C1 segment of cervical spinal cord (tissue), 14 donors: ENCODE results near the gene STK11IP.

Experiments used
- DNase-seq, 14 donors: peaks; one replicate each; lab custom pipeline; 2025; lab: John Stamatoyannopoulos, UW

Gene STK11IP

DNA sequence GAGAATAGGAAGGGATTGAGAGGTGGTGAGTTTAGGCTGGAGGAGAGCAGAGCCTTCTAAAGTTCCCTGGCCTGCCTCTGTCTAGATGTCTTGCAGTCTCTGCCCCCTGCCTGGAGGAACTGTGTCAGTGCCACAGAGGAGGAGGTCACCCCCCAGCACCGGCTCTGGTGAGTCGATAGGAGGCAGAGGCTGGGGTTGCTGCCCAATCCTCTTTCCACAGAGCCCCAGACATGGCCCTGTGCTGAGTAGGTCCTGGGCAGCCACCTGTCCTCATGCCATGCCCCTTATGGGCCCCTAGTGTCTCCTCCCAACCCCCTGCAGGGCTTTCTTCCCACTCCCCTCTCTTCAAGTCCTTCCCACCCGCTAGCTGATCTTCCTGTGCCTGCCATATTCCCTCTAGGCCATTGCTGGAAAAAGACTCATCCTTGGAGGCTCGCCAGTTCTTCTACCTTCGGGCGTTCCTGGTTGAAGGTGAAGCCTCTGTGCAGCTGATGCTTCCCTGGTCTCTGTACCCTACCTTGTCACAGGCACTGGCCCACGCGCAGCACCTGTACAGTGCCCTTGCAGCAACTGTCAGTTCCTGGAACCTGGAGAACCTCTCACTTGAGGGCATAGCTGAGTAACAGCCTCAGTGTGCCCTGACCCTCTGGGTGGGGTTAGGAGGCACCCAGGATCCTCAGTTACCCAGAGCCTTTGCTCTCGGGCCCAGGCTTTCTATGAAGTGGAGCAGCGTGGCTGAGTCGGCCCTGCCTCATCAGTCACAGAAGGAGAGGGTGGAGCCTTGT, 16.6 kb downstream of the STK11IP start:
- DNase-seq = no peak

DNA sequence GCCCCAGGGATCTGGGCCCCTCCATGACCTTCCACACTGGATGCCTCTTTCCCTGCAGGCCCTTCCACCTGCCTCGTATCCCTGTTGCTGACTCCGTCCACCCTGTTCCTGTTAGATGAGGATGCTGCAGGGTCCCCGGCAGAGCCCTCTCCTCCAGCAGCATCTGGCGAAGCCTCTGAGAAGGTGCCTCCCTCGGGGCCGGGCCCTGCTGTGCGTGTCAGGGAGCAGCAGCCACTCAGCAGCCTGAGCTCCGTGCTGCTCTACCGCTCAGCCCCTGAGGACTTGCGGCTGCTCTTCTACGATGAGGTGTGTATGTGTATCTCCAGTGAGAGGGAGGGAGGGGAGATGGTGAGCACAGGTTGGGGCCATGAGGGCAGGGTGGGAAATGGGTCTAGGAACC, 17.4 kb downstream of the STK11IP start:
- DNase-seq = no peak

DNA sequence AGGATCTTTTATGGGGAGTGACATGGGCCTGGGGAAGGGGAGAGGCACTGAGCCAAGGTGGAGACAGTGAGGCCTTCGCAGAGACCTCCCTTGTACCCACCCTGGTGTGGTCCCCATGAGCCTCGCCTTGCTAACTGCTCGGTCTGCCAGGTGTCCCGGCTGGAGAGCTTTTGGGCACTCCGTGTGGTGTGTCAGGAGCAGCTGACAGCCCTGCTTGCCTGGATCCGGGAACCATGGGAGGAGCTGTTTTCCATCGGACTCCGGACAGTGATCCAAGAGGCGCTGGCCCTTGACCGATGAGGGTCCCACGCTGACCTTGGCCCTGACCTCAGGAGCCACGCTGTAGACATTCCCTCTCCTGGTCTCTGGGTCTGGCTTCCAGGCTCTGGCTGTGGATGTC, 18.2 kb downstream of the STK11IP start:
- no peak for DNase-seq

DNA sequence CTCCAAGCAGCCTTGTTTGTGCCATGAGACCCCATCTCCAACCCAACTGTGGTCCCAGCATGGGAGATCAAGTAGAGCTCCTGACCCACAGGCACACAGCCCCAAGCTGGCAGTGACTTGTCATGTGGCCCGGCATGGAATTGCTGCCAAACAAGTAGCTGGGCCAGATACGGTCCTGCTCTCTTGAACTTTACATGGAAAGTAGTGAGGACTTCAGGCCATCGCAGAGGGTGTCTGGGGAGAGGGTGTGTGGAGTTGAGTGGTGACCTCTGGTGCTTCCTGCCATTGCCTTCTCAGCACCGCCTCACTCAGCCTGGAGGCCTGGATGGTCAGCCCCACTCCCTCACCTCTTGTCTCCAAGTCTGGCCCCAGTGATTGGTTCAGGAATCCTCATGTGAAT, 18.9 kb downstream of the STK11IP start:
- no peak for DNase-seq

DNA sequence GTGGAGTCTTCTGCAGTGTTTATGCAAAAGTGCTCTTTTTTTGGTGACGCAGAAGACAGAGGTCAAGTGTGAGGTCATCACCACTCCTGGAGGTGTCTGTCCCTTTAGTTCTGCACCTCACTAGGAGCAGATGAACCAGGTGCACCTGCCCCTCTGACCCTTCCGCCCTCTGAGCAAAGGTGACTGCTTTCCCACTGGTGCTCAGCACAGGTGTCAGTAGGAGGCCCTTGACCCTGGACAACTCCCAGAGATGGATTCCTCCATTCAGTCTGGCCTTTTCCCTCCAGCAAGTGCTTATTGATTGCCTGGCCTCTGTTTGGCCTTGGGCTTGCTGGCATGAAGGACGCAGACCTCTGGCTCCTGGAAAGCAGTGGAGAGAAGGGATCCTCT, 21.1 kb downstream of the STK11IP start:
- no peak for DNase-seq

DNA sequence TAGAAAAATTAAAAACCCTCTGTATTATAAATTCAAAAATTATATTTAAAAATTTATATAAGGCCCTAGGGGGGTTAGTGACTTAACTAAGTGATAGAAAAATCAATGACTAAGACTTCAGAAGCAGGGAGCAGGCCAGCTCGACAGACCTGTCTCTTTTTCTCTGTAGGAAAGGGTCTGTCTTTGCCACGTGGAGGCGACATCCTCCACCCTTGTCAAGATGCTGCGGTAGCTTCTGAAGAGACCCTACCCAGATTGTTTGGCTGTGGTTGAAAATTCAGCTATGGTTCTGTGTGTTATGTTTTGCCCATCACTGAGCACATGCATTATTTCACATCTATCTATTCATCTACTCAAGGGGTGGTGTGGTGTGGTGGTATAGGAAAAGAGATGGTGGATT, 21.6 kb downstream of the STK11IP start:
- no peak for DNase-seq

DNA sequence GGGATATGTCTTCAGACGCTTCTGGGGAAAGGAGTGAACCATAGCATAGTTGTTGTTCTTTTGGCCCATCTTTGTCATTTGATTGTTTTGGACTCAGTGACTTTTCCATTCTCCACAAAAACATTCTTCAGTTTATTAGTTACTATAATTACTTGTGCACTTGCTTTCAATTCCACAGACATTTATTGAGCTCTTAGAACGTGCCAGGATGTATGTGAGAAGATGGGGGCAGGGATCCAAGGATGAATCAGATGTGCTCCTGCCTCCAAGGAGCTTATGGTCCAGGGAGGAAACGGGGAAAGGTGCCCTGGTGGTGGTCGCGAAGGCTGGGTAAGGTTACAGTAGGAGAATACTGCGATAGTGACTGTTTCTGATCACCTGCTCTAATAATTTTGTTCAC, 22.9 kb downstream of the STK11IP start:
- no peak for DNase-seq

DNA sequence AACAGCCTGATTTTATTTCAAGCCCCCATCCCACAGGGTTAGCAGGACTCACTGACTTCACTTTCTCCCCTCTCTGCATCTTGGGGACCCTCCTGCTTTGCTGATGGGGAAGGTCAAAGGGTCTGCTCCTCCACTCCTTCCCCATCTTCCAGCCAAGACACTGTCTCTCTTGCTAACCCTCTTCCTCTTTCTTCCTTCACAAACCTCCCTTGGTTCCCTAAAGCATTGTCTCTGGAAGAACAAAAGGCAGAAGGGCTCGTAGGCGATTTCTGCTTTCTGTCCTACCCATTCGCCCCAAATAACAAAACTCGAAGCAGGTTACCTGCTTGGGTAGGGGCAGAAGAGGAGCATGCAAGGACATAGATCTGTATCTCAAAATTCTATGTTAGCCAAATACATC, 24.3 kb downstream of the STK11IP start:
- no peak for DNase-seq

DNA sequence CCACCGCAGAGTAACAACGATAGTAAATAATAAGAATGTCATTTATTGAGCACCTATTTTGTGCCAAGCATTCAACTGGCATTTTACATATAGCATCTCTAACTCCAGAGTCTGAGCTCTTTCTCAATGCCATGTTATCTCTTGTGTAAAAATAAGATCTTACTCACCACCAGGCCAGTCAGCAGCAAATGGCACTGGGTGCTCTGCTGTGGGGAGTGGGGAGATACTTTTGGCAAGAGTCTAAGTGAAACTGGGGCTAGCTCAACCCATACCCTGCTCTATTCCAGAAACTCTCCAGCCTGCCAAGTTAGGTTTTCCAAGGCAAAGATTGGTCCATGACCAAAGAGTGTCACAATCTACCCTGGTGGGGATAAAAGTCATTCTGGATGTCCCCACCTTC, 24.8 kb downstream of the STK11IP start:
- no peak for DNase-seq

DNA sequence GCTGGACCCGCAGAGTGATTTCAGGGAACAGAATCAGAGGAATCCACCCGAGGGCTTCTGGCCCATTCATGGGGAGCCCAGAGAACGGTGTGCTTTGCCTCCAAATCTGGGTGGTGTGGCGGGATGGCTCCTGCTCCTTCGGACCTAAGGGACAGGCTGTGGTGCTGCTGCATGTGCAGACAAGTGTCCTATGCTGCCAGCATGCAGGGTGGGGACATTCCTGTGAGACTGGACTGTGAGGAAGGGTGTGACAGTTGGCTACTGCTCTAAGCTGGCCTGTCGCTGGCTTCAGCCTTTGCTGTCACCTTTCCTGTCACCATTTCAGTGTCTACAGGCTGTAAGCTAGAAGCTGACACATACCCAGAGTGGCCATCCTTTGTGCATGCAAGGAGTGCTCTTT, 26.9 kb downstream of the STK11IP start:
- DNase-seq = no peak

DNA sequence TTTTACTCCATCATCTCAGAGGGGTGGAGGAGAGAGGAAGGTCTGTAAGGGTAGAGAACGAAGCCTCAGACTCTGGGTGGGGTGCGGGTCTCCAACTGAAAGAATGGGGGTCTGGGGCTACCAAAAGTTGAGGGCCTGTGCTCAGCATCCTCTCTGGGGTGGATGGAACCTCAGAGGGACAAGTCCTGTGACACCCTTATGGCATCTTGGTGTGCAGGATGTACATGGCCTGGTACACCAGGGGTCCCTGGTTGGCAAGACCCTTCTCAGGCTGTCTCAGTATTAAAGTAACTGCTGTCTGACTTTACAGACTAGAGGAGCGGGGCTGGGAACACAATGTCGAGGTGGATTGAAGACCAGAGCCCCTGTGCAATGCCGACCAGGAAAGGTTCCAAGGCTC, 27.5 kb downstream of the STK11IP start:
- DNase-seq = no peak

DNA sequence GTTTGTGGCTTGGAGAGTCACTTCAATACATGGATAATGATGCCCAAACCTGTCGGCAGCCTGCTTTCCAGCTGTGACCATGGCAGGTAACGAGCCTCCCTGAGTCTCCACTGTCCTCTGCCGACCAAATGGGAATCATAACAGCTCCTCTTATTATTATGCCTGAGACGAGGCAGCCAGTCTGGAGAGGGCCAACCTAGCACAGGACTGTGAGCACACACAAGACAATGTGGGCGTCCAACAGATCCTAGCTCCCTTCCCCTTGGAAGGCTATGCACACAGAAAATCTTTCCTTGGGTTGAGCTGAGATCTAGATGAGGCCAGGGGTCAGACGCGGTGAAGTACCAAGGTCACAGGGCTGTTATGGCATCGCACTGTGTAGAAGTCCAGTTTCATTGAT, 28.9 kb downstream of the STK11IP start:
- DNase-seq = no peak

DNA sequence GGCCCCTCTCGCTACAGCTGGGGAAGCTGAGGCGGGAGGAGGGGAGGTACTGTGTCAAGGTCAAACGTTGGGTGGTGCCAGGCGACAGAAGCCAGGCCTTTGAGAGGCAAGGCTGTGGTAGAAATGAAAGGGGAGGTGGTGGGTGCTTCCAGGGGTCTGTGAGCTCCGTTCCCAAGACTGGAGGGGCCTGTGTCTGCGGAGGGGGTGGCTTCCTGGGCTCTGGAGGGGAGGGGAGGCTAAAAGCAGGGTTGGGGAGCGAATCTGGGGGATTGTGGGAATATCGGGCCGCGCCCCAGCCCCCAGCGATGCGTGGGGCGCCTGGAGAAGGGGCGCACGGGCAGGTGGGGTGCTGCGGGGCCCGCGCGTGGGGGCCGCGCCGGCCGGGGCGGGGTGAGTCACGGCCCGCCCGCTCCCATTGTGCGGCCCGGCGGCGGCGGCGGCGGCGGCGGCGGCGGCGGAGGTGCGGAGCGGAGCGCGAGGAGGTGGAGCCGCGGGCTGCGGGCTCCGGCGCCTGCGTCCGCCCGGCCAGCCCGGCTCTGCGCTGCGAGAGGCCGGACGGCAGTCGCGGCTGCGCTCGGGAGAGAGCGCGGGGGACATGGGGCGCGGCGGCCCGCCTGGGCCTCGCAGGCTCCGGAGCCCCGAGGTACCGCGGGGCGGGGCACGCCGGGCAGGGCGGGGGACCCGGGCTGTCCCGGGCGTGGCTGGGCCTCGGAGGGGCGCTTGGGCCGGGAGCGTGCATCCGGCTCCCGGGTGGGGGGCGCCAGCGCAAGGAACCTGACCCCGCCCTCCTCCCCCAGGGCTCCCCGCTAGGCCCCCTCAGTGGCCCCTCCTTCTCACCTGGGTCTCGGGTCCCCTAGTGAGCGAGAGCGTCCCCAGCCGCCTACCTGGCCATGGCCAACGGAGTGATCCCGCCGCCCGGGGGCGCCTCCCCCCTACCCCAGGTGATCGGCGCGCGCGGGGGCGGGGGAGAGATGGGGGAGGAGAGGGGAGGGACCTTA, 29.7 kb downstream of the STK11IP start, which contains the start of gene SLC4A3:
TSS of gene SLC4A3 (plus strand) at position 528 of the 998 bp plus-strand sequence. CDS start at position 891, 363 bp downstream.
- peak in 1 of 14 donors; percentile 59 for DNase-seq

DNA sequence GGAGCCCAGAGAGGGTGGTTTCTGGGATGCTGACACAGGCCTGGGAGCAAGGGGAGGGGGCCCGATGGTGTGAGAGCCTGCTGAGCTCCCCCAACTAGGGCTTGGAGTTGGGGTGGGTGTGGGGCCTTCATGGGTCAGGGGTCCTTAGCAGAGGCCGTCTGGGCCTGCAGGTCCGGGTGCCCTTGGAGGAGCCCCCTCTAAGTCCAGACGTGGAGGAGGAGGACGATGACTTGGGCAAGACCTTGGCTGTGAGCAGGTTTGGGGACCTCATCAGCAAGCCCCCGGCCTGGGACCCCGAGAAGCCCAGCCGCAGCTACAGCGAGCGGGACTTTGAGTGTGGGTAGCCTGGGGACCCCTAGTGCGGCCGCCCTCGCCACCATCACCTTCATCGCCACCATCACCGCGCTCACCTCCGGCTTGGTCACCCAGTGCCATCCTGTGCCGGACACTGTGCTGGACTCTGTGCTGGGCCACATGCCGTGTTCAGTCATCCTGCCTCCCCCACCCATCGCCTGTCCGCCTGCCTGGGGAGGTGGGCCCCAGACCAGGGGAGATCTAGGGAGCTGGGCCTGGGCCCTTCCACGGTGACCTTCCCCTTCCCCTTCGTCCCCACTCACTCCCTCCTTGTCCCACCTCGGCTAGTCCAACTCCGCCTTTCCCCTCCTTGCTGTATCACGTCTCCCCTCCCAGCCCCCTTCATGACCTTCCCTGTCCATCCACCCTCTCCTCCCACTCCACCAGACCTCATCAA, 30.8 kb downstream of the STK11IP start:
- no peak for DNase-seq

DNA sequence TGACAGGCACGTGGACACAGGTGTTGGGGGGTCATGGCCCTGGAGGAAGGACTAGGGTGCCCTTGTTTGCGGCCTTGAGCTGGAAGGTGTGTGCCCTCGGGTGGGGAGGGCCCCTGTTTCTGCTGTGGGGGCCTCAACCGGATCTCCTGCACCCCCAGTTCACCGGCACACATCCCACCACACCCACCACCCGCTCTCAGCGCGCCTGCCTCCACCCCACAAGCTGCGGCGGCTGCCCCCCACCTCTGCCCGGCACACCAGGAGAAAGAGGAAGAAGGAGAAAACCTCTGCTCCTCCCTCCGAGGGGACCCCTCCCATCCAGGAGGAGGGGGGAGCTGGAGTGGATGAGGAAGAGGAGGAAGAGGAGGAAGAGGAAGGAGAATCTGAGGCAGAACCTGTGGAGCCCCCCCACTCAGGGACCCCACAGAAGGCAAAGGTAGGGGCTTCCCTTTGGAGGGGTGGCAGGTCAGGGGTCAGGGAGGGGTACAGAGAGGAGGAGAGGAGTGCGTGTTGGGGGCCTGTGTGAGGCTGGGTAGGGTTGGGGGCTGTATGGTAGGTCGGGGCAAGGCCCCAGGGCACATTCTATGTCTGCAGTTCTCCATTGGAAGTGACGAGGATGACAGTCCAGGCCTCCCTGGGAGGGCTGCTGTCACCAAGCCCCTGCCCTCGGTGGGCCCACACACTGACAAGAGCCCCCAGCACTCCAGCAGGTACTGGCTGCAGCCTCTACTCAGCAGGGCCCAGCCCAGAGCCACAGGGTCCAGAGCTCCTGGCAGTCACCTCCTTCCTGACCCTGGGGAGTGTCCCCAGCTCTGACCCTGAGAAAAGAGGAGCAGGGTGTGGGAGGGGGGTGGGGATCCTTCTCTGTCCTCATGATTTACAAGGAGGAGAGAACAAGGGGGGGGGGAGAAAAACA, 31.6 kb downstream of the STK11IP start:
- DNase-seq = no peak

DNA sequence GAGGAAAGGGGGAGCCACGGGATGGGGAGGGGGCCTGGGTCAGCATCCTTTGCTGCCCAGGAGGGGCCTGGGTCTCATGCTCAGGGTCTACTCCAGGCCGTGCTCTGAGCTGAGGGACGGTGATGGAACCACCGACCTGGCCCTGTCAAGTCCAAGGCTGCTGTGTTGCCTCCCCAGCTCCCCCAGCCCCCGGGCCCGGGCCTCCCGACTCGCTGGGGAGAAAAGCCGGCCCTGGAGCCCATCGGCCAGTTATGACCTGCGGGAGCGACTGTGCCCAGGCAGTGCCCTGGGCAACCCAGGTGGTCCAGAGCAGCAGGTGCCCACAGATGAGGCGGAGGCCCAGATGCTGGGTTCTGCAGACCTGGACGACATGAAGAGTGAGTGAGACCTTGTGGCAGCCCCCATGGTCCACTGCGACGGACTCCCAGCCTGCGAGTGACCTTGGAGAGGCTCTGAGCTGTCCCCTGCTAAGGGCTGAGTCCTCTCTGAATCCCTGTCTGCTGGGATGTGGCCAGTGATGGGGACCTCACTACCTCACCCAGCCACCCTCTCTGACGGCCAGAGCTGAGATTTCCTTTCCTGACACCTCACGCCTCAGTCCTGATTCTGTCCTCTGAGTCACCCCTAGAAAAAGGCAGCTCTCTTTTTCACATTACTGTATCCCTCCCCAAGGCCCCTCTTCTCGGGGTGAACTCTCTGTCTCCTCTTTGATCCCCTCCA, 32.5 kb downstream of the STK11IP start:
- DNase-seq = no peak

DNA sequence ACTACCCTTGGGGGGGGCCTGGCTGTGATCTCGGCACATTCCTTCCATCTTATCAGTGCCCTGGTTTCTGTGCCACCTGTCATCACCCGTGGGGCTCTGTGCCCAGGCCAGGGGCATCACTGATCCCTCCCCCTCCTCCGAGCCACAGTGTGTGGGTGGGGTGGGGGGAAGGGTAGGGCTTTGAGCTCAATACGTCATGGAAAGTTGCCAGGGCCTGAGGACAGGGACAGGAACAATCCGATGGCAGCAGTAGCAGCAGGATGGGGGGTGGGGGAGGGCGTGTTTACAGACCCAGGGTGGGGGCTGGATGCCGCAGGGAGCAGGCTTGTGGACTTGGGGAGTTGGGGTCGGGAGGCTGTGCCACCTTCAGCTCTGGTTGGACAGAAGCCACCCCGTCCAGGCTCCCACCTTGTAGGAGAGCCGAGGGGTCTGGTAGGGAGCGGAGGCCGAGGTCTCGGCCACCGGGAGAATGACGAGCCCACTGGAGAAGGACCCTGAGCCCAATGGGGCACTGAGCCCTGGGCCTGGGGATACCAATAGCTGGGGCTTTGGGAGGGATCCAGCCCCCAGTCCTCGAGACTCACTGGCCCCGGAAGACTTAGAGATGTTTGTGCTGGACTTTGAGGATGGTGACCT, 33.2 kb downstream of the STK11IP start:
- DNase-seq = peak in 1 of 14 donors; percentile 15

DNA sequence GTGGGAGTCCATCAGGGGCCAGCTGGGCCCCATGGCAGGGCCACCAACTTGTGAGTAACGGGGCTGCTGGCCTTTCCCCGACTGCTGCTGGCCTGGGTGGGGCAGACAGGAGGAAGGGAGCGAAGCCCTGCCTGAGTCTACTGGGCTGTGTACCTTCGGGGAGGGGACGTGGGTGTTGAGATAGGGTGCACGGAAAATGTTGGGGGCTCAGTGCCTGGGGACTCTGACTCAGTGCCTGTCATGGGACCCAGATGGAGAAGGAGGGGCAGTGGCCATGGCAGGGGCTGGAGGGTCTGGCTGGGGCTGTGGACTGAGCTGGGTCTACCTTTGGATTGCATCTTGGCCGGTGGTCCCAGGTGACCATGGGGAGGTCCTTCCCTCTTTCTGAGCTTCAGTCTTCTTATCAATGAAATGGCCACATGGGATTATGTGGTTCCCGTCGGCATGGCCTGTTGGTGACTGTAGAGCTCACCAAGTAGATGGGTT, 33.8 kb downstream of the STK11IP start:
- DNase-seq = no peak
